ENCODE results near the gene DBX1. TPM values are rescaled to one million over a fixed set of nuclear protein-coding genes. Genes with fewer than 3 reads are reported as not detected.

DBX1 gene
- total RNA-seq, 4 donors from 2014 or later = not detected

DNA sequence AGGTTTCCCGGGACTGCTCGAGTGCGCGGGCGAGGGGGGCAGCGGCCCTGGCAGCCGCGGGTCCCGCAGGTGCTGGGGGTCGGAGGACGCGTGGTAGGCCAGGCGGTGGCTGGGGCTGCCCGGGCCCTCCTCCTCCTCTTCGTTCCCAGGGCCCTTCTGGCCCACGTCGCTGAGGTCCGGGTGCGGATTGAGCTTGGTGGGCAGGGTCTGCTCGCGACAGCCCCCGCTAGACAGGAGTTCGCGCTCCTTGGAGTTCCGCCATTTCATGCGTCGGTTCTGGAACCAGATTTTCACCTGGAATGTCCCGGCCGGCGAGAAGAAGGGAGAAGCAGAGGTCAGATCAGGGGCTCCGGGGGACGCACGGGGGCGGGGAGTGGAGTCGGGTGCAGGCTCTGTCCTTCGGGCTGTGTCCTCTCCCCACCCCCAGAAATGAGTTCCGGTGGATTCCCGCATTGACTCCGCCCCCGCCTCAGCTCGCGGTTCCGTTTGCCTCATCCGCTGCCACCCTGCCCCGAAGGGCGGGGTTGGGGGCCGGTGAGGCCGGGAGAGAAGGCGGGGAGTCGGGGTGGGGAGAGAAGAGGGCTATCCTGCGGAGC is 3.9 kb downstream of the DBX1 start:
- Histone ChIP-seq H3K4me3 (peak overlapping the region; percentile 24), H3K27ac (no peak overlapping the region), H3K9me3 (no peaks in the 10 kb centered on the region), H3K4me1 (peaks cover 21% of the 10 kb centered on the region), H3K27me3 (peaks cover 73% of the 10 kb centered on the region), H3K36me3 (no peaks in the 10 kb centered on the region)
- 7% methylated on average over 11 of the region's 51 CpGs for WGBS
- TF ChIP-seq POLR2AphosphoS5 (IDR thresholded peaks at IDR 0.05) (no peak), POLR2A (IDR thresholded peaks at IDR 0.05) (no peak), EP300 (IDR thresholded peaks at IDR 0.05) (no peak)
- TF ChIP-seq, protein P1, sequence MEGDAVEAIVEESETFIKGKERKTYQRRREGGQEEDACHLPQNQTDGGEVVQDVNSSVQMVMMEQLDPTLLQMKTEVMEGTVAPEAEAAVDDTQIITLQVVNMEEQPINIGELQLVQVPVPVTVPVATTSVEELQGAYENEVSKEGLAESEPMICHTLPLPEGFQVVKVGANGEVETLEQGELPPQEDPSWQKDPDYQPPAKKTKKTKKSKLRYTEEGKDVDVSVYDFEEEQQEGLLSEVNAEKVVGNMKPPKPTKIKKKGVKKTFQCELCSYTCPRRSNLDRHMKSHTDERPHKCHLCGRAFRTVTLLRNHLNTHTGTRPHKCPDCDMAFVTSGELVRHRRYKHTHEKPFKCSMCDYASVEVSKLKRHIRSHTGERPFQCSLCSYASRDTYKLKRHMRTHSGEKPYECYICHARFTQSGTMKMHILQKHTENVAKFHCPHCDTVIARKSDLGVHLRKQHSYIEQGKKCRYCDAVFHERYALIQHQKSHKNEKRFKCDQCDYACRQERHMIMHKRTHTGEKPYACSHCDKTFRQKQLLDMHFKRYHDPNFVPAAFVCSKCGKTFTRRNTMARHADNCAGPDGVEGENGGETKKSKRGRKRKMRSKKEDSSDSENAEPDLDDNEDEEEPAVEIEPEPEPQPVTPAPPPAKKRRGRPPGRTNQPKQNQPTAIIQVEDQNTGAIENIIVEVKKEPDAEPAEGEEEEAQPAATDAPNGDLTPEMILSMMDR (IDR thresholded peaks at IDR 0.05) = no peak
- no peak for DNase-seq (ENCODE audit: low spot score in 2 of 2)

DNA sequence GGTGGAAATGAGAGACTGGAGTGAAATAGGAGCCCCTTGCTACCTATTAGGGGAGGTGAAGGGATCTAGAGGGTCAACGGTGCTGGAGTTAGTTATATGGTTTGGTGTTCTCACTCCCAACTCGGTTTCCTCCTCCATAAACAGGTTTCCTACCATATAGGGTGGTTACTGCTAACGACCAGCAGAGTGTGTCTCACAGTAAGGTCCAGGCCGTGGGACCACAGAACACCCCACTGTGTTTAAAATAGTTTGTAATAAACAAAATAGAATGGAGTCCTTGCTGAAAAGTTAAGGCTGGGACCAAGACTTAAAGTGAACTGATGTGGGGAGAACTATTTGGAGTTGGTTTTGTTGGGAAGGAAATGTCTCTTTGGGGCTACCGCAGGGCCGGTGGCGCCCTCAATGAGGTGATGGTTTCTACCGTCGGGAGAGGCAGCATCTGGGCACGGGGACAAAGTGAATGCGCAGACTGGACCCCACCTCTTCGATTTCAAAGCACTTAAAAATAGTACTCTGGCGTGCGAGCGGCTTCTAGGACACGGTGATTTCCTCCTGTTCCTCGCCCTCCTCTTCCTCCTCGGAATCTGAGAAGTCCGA is 4.5 kb downstream of the DBX1 start:
- Histone ChIP-seq H3K27me3 (peaks cover 67% of the 10 kb centered on the region), H3K4me1 (peaks cover 16% of the 10 kb centered on the region), H3K4me3 (peak overlapping the region; percentile 24), H3K27ac (no peak overlapping the region), H3K36me3 (no peaks in the 10 kb centered on the region), H3K9me3 (no peaks in the 10 kb centered on the region)
- WGBS = 31% methylated on average over 19 of the region's 19 CpGs
- DNase-seq (ENCODE audit: low spot score in 2 of 2) = no peak
- TF ChIP-seq EP300 (IDR thresholded peaks at IDR 0.05) (no peak), POLR2AphosphoS5 (IDR thresholded peaks at IDR 0.05) (no peak)
- TF ChIP-seq, protein P1 (IDR thresholded peaks at IDR 0.05) = no peak

DNA sequence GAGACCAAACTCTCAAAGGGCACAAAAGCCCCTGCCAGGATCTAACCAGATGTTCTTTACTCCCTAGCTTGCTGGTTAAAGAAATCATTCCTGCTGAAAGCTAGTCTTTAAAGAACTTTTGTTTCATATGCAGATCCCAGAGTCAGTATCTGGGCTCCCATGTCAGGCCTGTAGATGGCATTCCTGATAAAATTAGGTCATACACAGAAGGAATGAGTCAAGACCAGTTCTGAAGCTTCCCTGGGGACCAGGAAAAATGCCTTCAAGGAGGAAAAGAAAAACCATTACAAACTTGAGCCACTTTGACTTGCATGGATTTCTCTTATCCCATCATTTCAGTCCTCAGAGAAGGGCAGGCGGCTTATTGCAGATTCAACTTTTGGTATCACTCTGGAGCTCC is 5.9 kb downstream of the DBX1 start:
- Histone ChIP-seq H3K4me3 (no peak overlapping the region), H3K27me3 (peaks cover 53% of the 10 kb centered on the region), H3K9me3 (no peaks in the 10 kb centered on the region), H3K27ac (no peak overlapping the region), H3K4me1 (peaks cover 16% of the 10 kb centered on the region), H3K36me3 (no peaks in the 10 kb centered on the region)
- DNase-seq (ENCODE audit: low spot score in 2 of 2) = no peak
- no peak for TF ChIP-seq EP300 (IDR thresholded peaks at IDR 0.05)
- TF ChIP-seq POLR2A (IDR thresholded peaks at IDR 0.05) = no peak
- TF ChIP-seq POLR2AphosphoS5 (IDR thresholded peaks at IDR 0.05) = no peak
- TF ChIP-seq, protein P1 (IDR thresholded peaks at IDR 0.05) = no peak
- WGBS = 93% methylated on average over 1 of the region's 1 CpG

DNA sequence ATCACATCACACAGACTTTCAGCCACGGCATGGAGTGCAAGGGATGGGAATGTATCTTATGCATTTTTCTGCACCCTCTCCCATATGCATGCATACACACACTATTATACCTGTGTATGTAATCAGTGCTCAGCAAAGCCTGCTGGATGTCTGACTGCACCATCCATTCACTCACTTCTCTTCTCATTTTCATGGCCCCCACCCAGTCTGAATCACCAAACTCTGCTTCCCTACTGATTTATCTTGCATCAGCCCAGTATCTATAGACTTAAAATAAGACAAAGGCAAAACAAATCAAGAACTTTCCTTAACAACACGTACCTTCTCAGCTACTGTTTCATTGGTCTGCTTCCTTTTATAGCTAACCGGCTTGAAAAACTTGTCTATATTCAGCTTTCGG is 21.6 kb downstream of the DBX1 start:
- 68% methylated on average over 4 of the region's 4 CpGs for WGBS
- no peaks in the 10 kb centered on the region for H3K4me1 ChIP-seq
- no peak overlapping the region for H3K4me3 ChIP-seq
- no peaks in the 10 kb centered on the region for H3K9me3 ChIP-seq
- no peak for DNase-seq (ENCODE audit: low spot score in 2 of 2)
- no peaks in the 10 kb centered on the region for H3K27me3 ChIP-seq
- TF ChIP-seq POLR2A (IDR thresholded peaks at IDR 0.05) (no peak), POLR2AphosphoS5 (IDR thresholded peaks at IDR 0.05) (no peak), EP300 (IDR thresholded peaks at IDR 0.05) (no peak)
- TF ChIP-seq, protein P1 (IDR thresholded peaks at IDR 0.05) = no peak
- H3K36me3 ChIP-seq = no peaks in the 10 kb centered on the region
- H3K27ac ChIP-seq = no peak overlapping the region

DNA sequence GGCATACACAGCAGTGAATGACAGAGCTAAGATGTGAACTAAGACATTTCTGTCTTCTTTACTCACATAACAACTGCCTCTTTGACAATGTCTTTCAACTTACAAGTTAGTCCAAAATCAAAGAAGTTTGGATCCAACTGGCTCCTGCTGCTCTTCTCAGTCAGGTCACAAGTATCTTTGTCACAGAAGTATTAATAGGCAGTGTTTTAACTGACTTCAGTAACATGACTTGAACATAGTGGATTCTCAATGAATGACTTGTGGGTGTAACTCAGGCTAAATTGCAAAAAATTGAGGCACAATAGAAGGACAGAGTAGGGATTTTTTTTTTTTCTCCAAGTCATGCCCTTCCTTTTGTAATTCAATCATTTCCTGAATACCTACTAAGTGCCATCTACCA is 22.6 kb downstream of the DBX1 start:
- TF ChIP-seq, protein P1 (IDR thresholded peaks at IDR 0.05) = no peak
- no peak for TF ChIP-seq EP300 (IDR thresholded peaks at IDR 0.05)
- no peak for TF ChIP-seq POLR2AphosphoS5 (IDR thresholded peaks at IDR 0.05)
- TF ChIP-seq POLR2A (IDR thresholded peaks at IDR 0.05) = no peak
- Histone ChIP-seq H3K4me3 (no peak overlapping the region), H3K9me3 (no peaks in the 10 kb centered on the region), H3K27me3 (peaks cover 4% of the 10 kb centered on the region), H3K27ac (no peak overlapping the region), H3K36me3 (no peaks in the 10 kb centered on the region), H3K4me1 (no peaks in the 10 kb centered on the region)
- no peak for DNase-seq (ENCODE audit: low spot score in 2 of 2)

Data from suprapubic skin (tissue), 4 donors.